ENCODE results near the gene HOXA10.
A peak's percentile ranks its signal among the peaks of the same experiment; 100 is the strongest.

Gene HOXA10

DNA sequence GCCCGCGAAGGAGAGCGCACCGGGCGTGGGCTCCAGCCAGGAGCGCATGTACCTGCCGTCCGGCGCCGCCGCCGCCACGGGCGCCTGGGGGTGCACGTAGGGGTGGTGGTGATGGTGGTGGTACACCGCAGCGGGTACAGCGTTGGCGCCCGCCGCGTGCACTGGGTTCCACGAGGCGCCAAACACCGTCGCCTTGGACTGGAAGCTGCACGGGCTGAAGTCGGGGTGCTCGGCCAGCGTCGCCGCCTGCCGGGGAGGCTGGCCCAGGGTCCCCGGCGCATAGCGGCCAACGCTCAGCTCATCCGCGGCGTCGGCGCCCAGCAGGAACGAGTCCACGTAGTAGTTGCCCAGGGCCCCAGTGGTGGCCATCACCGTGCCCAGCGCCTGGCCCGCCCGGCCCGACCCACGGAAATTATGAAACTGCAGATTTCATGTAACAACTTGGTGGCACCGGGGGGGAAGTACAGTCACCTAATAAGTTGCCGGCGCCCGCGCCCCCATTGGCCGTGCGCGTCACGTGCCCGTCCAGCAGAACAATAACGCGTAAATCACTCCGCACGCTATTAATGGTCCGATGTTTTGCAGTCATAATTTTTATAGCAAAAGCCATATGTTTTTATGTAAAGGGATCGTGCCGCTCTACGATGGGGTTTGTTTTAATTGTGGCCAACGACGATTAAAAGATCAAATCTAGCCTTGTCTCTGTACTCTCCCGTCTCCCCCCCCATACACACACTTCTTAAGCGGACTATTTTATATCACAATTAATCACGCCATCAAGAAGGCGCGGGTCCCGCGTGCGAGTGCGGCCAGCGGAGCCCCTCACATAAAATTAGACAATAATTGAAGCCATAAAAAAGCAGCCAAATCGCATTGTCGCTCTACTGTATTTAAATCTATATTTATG, 8.8 kb downstream of the HOXA10 start, which contains the start of gene HOXA9:
HOXA9 (minus strand) TSS at position 449 of the 907 bp plus-strand sequence; CDS start at position 369, 80 bp downstream.
- DNase-seq: peak; percentile 92

GRCh38 chr7:27164367-27165088, 9.6 kb downstream of the HOXA10 start:
- DNase-seq: peak; percentile 38

DNA sequence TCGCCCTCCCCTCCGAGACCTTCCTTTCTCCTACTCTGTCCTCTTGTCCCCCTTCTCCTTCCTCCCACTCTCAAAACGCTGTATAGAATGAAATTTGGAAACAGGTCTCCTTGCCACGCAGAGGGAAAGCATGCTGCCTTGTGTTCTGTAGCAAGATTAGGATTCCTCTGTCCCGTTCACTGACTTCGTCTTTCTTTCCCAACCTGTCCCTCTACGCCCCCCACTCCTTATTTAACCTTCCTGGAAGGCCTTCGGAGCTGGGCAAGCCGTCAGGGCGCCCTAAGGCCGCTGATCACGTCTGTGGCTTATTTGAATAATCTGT, 10.1 kb downstream of the HOXA10 start:
- DNase-seq: no peak

DNA sequence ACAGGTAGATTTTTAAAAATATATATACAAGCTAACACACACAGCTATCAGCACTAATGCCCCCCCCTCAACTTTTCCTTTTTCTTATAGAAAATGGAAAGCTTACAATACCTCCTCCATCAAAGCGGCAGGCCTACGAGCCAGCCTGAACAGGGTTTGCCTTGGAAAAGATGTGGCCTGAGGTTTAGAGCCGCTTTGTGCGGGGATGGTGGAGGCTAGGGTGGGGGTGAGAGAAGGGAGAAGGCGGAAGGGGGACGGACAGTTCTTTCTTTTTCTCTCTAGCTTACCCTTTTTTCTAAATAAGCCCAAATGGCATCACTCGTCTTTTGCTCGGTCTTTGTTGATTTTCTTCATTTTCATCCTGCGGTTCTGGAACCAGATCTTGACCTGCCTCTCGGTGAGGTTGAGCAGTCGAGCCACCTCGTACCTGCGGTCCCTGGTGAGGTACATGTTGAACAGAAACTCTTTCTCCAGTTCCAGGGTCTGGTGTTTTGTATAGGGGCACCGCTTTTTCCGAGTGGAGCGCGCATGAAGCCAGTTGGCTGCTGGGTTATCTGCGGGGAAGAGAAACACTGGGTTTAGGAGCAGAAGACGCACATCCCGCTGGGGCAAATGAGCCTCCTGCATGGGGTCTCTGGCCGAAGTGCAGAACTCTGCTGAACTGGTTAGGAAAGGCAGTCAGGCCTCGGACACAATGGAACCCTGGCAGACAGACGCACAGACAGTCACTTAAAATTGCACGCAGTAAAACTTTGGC, 10.7 kb downstream of the HOXA10 start:
- peak; percentile 48 for DNase-seq

GRCh38 chr7:27162561-27163287, 11.4 kb downstream of the HOXA10 start:
- peak; percentile 59 for DNase-seq

- peak; percentile 59 for DNase-seq
Observed at GRCh38 chr7:27161721-27162560, 12.2 kb downstream of the HOXA10 start.

DNA sequence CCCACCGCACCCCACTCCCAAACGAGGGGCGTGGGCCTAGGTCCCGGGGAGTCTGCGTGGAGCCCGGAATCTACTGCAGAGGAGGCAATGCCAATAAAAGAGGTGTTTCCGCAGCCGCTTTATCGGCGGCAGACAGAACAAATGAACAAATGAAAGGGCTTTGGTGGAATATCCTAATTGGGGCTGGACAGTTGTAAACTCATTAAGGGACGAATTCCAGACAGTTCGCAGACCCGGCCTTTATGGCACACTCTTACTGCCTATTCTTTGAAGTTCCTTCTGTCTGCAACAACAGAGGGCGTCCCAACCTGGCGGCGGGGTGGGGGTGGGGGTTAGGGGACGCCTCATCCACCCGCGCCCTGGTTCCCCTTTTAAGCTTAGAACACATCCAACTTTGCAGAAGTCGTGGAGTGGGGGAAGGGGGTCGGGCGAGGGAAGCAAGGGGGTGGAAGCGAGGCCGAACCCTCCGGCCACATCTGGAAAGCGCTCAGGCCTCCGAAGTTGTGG, 12.9 kb downstream of the HOXA10 start:
- DNase-seq: peak; percentile 64

DNA sequence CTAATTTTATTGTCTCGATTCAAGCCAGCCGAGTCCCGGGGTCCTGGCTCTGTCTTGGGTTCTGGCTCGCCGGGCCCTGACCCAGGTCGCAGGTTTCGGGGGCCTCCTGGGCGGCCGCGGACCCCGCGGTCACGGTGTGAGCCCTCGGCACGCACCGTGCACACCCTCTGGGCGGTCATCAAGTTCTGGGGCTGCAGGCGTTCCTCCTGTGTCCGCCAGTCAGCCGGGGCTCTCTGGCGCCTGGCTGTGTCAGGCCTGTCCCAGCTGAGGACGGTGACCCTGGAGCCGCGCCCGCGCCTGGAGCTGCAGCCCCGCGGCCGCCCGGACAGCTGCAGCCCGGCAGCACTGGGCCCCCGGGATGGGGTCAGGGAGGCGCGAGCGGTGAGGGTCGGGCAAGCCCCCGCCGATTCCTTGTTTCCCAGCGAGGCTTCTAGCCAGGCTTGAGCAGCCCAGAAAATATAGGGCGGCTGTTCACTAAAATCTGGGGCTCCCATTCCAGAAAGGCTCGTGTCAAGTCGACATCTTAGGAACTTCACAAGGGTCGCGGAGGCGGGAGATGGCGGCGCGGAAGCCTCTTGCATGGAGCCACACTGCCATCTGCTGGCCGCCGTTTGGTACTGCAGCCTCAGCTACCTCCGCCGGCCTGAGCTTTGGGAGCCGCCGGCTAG, 13.4 kb downstream of the HOXA10 start:
- peak; percentile 90 for DNase-seq

DNA sequence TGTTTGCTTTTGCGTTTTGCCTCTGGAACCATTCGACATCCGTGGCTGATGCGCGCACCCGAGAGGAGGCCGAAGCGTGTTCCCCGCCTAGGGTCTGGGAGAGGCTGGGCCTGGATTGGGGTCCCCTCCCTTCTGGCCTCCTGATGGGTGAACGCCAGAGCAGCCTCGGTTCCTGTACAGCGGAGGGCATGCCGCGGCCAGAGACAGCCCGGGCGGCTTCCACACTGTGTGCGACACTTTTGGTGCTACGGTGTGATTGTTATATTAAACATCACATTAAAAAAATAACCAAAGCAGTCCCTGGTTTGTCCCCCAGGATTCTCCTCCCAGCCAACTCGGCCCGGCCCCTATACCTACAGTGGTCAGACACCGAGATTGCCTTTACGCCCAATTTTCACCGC, 14.0 kb downstream of the HOXA10 start:
- no peak for DNase-seq

DNA sequence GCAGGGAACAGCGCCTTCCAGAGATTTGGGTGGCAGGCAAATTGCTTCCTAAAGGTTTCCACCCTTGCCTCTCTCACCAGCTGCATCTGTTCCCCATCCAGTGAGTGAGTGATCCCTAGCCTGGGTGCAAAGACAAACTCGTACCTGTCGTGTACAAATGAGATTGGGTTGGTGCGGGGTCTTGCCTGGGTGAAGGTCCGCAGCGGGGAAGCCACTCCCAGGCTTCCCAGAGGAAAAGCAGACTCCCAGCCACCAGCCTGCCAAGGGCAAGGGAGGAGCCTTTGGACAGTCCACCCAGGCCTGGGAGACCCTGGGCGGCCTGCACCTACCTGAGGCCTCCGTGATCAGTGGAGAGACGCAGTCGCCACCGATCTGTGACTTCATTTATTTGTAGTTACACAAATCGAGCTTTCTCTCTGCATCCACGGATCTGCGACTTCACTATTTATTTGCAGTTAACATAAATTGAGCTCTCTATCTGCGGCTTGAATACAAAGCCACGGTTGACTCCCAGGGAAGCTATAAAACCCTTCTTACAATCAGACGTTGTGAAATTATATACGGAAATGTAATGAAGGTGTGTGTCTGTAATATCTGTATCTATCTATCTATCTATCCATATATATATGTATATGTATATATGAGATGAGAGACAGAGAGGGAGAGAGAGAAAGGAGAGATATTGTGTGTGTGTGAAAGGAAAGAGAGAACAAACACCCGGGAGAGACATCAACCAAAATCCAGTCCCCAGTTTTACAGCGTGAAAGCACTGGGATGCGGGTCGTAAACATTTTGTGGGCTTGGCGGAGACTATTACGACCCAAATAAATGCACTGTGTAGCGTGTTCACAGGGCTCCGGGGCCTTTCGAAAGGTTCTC, 14.6 kb downstream of the HOXA10 start:
- DNase-seq: peak; percentile 51

DNA sequence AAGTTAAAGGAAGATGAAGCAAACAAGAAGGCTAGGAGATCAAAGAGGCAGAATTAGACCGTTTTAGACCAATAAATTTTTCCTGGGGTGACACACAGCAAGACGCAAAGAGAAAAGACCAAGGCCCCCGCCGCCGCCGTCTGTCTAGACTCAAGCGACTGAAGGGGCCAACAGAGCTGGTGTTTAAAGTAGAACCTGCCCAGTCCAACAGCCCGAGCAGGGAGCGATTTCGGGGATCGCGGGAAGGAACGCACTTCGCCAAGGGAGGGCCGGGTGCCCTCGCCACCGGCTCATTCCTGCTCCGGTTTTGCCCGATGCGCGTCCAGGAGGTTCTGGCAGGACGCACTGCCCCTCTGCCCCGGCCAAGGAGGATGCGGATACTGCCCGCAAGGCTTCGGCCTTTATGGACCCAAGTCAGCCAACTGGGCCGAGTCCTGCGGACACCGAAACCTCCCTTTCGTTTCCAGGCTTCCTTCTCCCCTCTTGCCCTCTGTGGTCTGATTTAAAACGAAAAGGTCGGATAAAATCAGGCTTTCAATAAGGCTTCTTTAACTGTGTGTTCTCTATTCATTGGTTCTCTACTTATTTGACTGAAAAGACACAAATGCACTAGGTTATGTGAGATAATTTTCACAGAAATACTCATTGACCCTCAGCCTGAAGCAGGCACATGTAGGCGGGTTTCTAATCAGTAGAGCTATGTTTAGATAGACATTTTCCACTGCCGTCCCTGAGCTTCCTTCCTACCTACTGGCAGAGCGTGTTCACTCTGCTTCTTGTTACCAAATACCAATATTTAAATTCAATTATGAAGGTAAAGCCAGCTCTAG, 15.5 kb downstream of the HOXA10 start:
- DNase-seq: peak; percentile 24

- DNase-seq: no peak
Observed at GRCh38 chr7:27157702-27158431, 16.3 kb downstream of the HOXA10 start.

DNA sequence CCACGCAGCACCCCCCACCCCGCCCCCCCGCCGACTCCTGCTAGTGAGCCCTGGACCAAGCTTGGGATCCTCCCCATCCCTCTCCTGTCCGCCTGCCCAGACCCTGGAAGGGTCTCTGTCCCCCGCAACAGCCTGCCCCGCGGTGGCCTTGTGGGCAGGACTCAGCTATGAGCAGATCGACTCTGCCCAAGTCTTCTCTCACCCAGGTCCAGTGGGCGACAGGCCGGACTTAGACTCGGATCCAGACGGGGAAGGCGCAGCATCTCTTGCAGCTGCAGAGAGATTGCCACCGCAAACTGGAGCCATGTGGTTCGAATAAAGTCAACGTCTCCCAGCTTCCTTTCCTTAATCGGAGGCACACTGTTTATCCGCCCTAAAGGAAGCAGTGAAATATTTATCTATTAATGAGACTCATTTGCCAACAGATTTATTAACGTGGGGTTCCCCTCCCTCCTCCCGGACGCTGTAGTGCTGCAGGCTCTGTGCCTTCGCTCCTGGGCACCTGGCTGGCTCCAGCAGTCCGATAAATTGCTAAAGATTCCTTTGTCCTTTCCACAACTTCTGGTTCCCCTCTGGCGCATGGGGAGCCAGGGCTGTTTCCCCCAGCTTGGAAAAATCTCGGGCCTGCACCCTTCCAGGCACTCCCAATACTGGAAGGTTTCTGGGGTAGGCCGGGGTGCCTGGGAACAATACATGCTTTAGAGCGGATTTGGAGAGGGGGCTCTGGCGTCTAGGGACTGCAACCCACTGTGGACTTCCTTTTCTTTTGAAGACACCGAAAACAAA, 17.0 kb downstream of the HOXA10 start:
- no peak for DNase-seq

DNA sequence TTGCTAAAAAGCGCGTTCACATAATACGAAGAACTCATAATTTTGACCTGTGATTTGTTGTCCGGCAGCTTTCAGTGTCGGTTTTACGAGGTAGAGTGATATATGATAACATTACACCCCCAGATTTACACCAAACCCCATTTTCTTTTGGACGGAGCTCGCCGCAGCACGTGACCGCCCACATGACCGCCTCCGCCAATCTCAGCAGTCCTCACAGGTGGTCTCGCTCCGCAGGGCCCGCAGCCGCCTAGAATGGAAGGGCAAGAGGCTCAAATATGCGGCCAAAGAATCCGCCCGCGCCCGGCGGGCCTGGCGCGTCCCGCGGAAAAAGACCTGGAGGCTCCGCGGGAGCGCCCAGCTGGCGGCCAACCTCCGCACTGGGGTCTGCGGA, 17.6 kb downstream of the HOXA10 start, which contains the start of gene HOXA7:
HOXA7 (minus strand) TSS at position 168 of the 391 bp plus-strand sequence; CDS start at position 38, 130 bp downstream.
- DNase-seq: peak; percentile 74

DNA sequence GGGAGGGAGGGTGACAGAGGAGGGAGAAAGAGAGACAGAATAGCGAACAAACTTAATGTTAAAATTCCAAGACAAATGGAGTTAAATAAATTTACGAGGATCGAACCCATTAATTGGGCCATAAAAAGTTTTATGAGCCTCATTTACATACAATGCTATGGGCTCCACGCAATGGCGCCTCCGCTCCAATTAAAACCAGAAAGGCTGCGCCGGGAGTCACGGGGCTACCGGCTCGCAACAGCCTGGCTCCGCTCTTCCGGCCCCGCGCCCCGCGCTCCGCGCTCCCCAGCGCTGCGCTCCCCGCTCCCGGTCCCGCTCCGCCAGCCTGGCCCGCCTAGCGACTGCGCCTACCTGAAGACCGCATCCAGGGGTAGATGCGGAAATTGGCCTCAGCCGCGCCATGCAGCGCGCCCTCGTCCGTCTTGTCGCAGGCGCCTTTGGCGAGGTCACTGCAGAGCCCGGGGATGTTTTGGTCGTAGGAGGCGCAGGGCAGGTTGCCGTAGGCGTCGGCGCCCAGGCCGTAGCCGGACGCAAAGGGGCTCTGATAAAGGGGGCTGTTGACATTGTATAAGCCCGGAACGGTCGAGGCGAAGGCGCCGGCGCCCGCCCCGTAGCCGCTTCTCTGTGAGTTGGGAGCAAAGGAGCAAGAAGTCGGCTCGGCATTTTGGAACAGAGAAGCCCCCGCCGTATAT, 18.2 kb downstream of the HOXA10 start:
- peak; percentile 61 for DNase-seq

Measured in NCI-H510A treated with DMSO at 0.1 percent for 48 hours (cell line).